Measurements from ENCODE around the gene NCAM1.

NCAM1 gene

GRCh38 chr11:113265362-113265761 lies 304.1 kb downstream of the NCAM1 start:
- no peak overlapping the region for H4K91ac ChIP-seq (ENCODE audit: low read length)
- H2BK5ac ChIP-seq (ENCODE audit: low read depth, low read length, poor library complexity, severe bottlenecking), result no peak overlapping the region
- no peak overlapping the region for H3K4ac ChIP-seq (ENCODE audit: low read depth in 1 of 2, low read length in 2 of 2)
- H3K4me2 ChIP-seq (ENCODE audit: low read length, poor library complexity, severe bottlenecking), result no peak overlapping the region
- no peak for DNase-seq
- H4K8ac ChIP-seq (ENCODE audit: low read length), result no peak overlapping the region
- H3K9ac ChIP-seq (ENCODE audit: low read length), result no peak overlapping the region
- no peak overlapping the region for H2AK5ac ChIP-seq (ENCODE audit: low read length, severe bottlenecking)
- no peaks in the 10 kb centered on the region for H3K79me1 ChIP-seq (replicated peaks; ENCODE audit: low read length, poor library complexity, severe bottlenecking)
- no peak overlapping the region for H2BK15ac ChIP-seq (ENCODE audit: low read depth, poor library complexity, severe bottlenecking)
- no peak overlapping the region for H3K14ac ChIP-seq (ENCODE audit: low read length in 2 of 2)
- no peak overlapping the region for H3K23ac ChIP-seq (ENCODE audit: low read length in 2 of 2)
- no peaks in the 10 kb centered on the region for H3K4me1 ChIP-seq (ENCODE audit: control insufficient read depth, insufficient read depth, low read depth, low read length)
- H3K27me3 ChIP-seq (ENCODE audit: control insufficient read depth in 1 of 2, insufficient read depth in 1 of 2, low read length in 2 of 2), result peaks cover 0 to 68% of the 10 kb centered on the region in 2 experiments
- no peak overlapping the region for H2BK12ac ChIP-seq (ENCODE audit: low read length in 2 of 2)
- H3K4me3 ChIP-seq (ENCODE audit: insufficient read depth in 1 of 2, low read depth in 1 of 2, low read length in 2 of 2), result no peak overlapping the region
- H3K18ac ChIP-seq (ENCODE audit: low read depth in 1 of 2, low read length in 2 of 2), result no peak overlapping the region
- H3K27ac ChIP-seq (ENCODE audit: low read length, poor library complexity, severe bottlenecking), result no peak overlapping the region
- no peaks in the 10 kb centered on the region for H3K9me3 ChIP-seq (ENCODE audit: control insufficient read depth, low read length)
- no peak overlapping the region for H2AFZ ChIP-seq (ENCODE audit: low read depth, low read length)
- no peaks in the 10 kb centered on the region for H3K36me3 ChIP-seq (ENCODE audit: control insufficient read depth in 1 of 2, insufficient read depth in 2 of 2, low read depth in 1 of 2, low read length in 2 of 2)
- 85% methylated on average over 2 of the region's 2 CpGs for WGBS
- H2BK120ac ChIP-seq (ENCODE audit: low read depth, low read length), result no peak overlapping the region

- H3K79me1 ChIP-seq (replicated peaks; ENCODE audit: low read length, poor library complexity, severe bottlenecking), result no peaks in the 10 kb centered on the region
- 71% methylated on average over 7 of the region's 7 CpGs for WGBS
- no peak for DNase-seq
- H3K27me3 ChIP-seq (ENCODE audit: control insufficient read depth in 1 of 2, insufficient read depth in 1 of 2, low read length in 2 of 2), result peaks cover 0 to 61% of the 10 kb centered on the region in 2 experiments
- H3K4me1 ChIP-seq (ENCODE audit: control insufficient read depth, insufficient read depth, low read depth, low read length), result no peaks in the 10 kb centered on the region
- H3K4me2 ChIP-seq (ENCODE audit: low read length, poor library complexity, severe bottlenecking), result no peak overlapping the region
- H3K27ac ChIP-seq (ENCODE audit: low read length, poor library complexity, severe bottlenecking), result no peak overlapping the region
- H4K8ac ChIP-seq (ENCODE audit: low read length), result no peak overlapping the region
- no peak overlapping the region for H3K23ac ChIP-seq (ENCODE audit: low read length in 2 of 2)
- H2BK120ac ChIP-seq (ENCODE audit: low read depth, low read length), result no peak overlapping the region
- no peak overlapping the region for H3K4me3 ChIP-seq (ENCODE audit: insufficient read depth in 1 of 2, low read depth in 1 of 2, low read length in 2 of 2)
- no peaks in the 10 kb centered on the region for H3K9me3 ChIP-seq (ENCODE audit: control insufficient read depth, low read length)
- H2AFZ ChIP-seq (ENCODE audit: low read depth, low read length), result no peak overlapping the region
- H2BK12ac ChIP-seq (ENCODE audit: low read length in 2 of 2), result no peak overlapping the region
- H3K14ac ChIP-seq (ENCODE audit: low read length in 2 of 2), result no peak overlapping the region
- no peak overlapping the region for H3K18ac ChIP-seq (ENCODE audit: low read depth in 1 of 2, low read length in 2 of 2)
- no peak overlapping the region for H3K9ac ChIP-seq (ENCODE audit: low read length)
- H2BK15ac ChIP-seq (ENCODE audit: low read depth, poor library complexity, severe bottlenecking), result no peak overlapping the region
- H4K91ac ChIP-seq (ENCODE audit: low read length), result no peak overlapping the region
- H2BK5ac ChIP-seq (ENCODE audit: low read depth, low read length, poor library complexity, severe bottlenecking), result no peak overlapping the region
- no peaks in the 10 kb centered on the region for H3K36me3 ChIP-seq (ENCODE audit: control insufficient read depth in 1 of 2, insufficient read depth in 2 of 2, low read depth in 1 of 2, low read length in 2 of 2)
- H3K4ac ChIP-seq (ENCODE audit: low read depth in 1 of 2, low read length in 2 of 2), result no peak overlapping the region
- no peak overlapping the region for H2AK5ac ChIP-seq (ENCODE audit: low read length, severe bottlenecking)
Measured at GRCh38 chr11:113267493-113267892, 306.3 kb downstream of the NCAM1 start.

GRCh38 chr11:113269096-113269495 lies 307.9 kb downstream of the NCAM1 start:
- H3K27ac ChIP-seq (ENCODE audit: low read length, poor library complexity, severe bottlenecking), result no peak overlapping the region
- no peak overlapping the region for H3K18ac ChIP-seq (ENCODE audit: low read depth in 1 of 2, low read length in 2 of 2)
- no peak overlapping the region for H2BK5ac ChIP-seq (ENCODE audit: low read depth, low read length, poor library complexity, severe bottlenecking)
- H3K23ac ChIP-seq (ENCODE audit: low read length in 2 of 2), result no peak overlapping the region
- no peak overlapping the region for H4K91ac ChIP-seq (ENCODE audit: low read length)
- no peak overlapping the region for H3K9ac ChIP-seq (ENCODE audit: low read length)
- H3K27me3 ChIP-seq (ENCODE audit: control insufficient read depth in 1 of 2, insufficient read depth in 1 of 2, low read length in 2 of 2), result peaks cover 0 to 59% of the 10 kb centered on the region in 2 experiments
- H3K36me3 ChIP-seq (ENCODE audit: control insufficient read depth in 1 of 2, insufficient read depth in 2 of 2, low read depth in 1 of 2, low read length in 2 of 2), result no peaks in the 10 kb centered on the region
- no peak overlapping the region for H3K14ac ChIP-seq (ENCODE audit: low read length in 2 of 2)
- H3K79me1 ChIP-seq (replicated peaks; ENCODE audit: low read length, poor library complexity, severe bottlenecking), result no peaks in the 10 kb centered on the region
- DNase-seq, result no peak
- H3K4ac ChIP-seq (ENCODE audit: low read depth in 1 of 2, low read length in 2 of 2), result no peak overlapping the region
- no peaks in the 10 kb centered on the region for H3K4me1 ChIP-seq (ENCODE audit: control insufficient read depth, insufficient read depth, low read depth, low read length)
- H3K4me2 ChIP-seq (ENCODE audit: low read length, poor library complexity, severe bottlenecking), result no peak overlapping the region
- H4K8ac ChIP-seq (ENCODE audit: low read length), result no peak overlapping the region
- H2BK15ac ChIP-seq (ENCODE audit: low read depth, poor library complexity, severe bottlenecking), result no peak overlapping the region
- no peak overlapping the region for H2BK12ac ChIP-seq (ENCODE audit: low read length in 2 of 2)
- H3K9me3 ChIP-seq (ENCODE audit: control insufficient read depth, low read length), result no peaks in the 10 kb centered on the region
- no peak overlapping the region for H2BK120ac ChIP-seq (ENCODE audit: low read depth, low read length)
- H2AK5ac ChIP-seq (ENCODE audit: low read length, severe bottlenecking), result no peak overlapping the region
- no peak overlapping the region for H2AFZ ChIP-seq (ENCODE audit: low read depth, low read length)
- WGBS, result 98% methylated on average over 2 of the region's 2 CpGs
- H3K4me3 ChIP-seq (ENCODE audit: insufficient read depth in 1 of 2, low read depth in 1 of 2, low read length in 2 of 2), result no peak overlapping the region

GRCh38 chr11:113269636-113270035 lies 308.4 kb downstream of the NCAM1 start:
- Histone ChIP-seq H2BK15ac (ENCODE audit: low read depth, poor library complexity, severe bottlenecking) (no peak overlapping the region), H2AFZ (ENCODE audit: low read depth, low read length) (no peak overlapping the region), H2AK5ac (ENCODE audit: low read length, severe bottlenecking) (no peak overlapping the region), H2BK12ac (ENCODE audit: low read length in 2 of 2) (no peak overlapping the region), H3K79me1 (replicated peaks; ENCODE audit: low read length, poor library complexity, severe bottlenecking) (no peaks in the 10 kb centered on the region), H3K27ac (ENCODE audit: low read length, poor library complexity, severe bottlenecking) (no peak overlapping the region), H3K4ac (ENCODE audit: low read depth in 1 of 2, low read length in 2 of 2) (no peak overlapping the region), H2BK5ac (ENCODE audit: low read depth, low read length, poor library complexity, severe bottlenecking) (no peak overlapping the region), H3K14ac (ENCODE audit: low read length in 2 of 2) (no peak overlapping the region), H4K8ac (ENCODE audit: low read length) (no peak overlapping the region), H3K36me3 (ENCODE audit: control insufficient read depth in 1 of 2, insufficient read depth in 2 of 2, low read depth in 1 of 2, low read length in 2 of 2) (no peaks in the 10 kb centered on the region), H3K18ac (ENCODE audit: low read depth in 1 of 2, low read length in 2 of 2) (no peak overlapping the region), H3K27me3 (ENCODE audit: control insufficient read depth in 1 of 2, insufficient read depth in 1 of 2, low read length in 2 of 2) (peaks cover 0 to 60% of the 10 kb centered on the region in 2 experiments), H3K9ac (ENCODE audit: low read length) (no peak overlapping the region), H3K4me2 (ENCODE audit: low read length, poor library complexity, severe bottlenecking) (no peak overlapping the region), H2BK120ac (ENCODE audit: low read depth, low read length) (no peak overlapping the region), H3K4me3 (ENCODE audit: insufficient read depth in 1 of 2, low read depth in 1 of 2, low read length in 2 of 2) (no peak overlapping the region), H3K23ac (ENCODE audit: low read length in 2 of 2) (no peak overlapping the region), H3K4me1 (ENCODE audit: control insufficient read depth, insufficient read depth, low read depth, low read length) (no peaks in the 10 kb centered on the region), H3K9me3 (ENCODE audit: control insufficient read depth, low read length) (no peaks in the 10 kb centered on the region), H4K91ac (ENCODE audit: low read length) (no peak overlapping the region)
- no peak for DNase-seq
- 93% methylated on average over 5 of the region's 5 CpGs for WGBS

Measured in mesenchymal stem cell (in vitro differentiated cells and primary cell).